Fibroblast of lung (primary cell): ENCODE results near the gene HPN. TPM values are rescaled to one million over a fixed set of nuclear protein-coding genes. Genes with fewer than 3 reads are reported as not detected.

ENCODE experiments used
- DNase-seq, 2 donors: peaks; one replicate each; pipeline versions ENCODE4 v3.0.0 to v3.0.0-alpha.2; 2010; ENCODE audit warnings: low read depth in 2 of 2
- H2AFZ ChIP-seq: 2 replicates; pipeline ENCODE4 v1.5.1; 2012; ENCODE audit warnings: low read length, control low read depth, inconsistent platforms
- H3K27ac ChIP-seq: 2 replicates; pipeline ENCODE4 v1.5.1; 2011; ENCODE audit warnings: low read length, control low read depth; ENCODE audit not compliant: insufficient read depth
- H3K27me3 ChIP-seq: 2 replicates; pipeline ENCODE4 v1.5.1; 2011; ENCODE audit warnings: mild to moderate bottlenecking, low read length; ENCODE audit not compliant: control insufficient read depth, insufficient read depth
- H3K36me3 ChIP-seq: 2 replicates; pipeline ENCODE4 v1.5.1; 2011; ENCODE audit warnings: low read length; ENCODE audit not compliant: control insufficient read depth, insufficient read depth
- H3K4me1 ChIP-seq: 2 replicates; pipeline ENCODE4 v1.5.1; 2011; ENCODE audit warnings: low read length; ENCODE audit not compliant: control insufficient read depth, insufficient read depth; ENCODE audit errors: extremely low read depth
- H3K4me2 ChIP-seq: 2 replicates; pipeline ENCODE4 v1.5.1; 2011; ENCODE audit warnings: low read length, control low read depth; ENCODE audit not compliant: insufficient read depth; ENCODE audit errors: extremely low read depth
- H3K4me3 ChIP-seq, 4 experiments: fragments of 200-600 bp in 1 of 4; sonication (generic) in 1 of 4; replicated peaks in 1 of 4; 2 replicates each; pipeline ENCODE4 v1.5.1; 2011 to 2016; ENCODE audit warnings: low read length in 4 of 4, low read depth in 3 of 4, mild to moderate bottlenecking in 3 of 4, control low read depth in 2 of 4, inconsistent platforms in 1 of 4, mixed read lengths in 1 of 4; ENCODE audit not compliant: insufficient read depth in 1 of 4; ENCODE audit errors: control extremely low read depth in 1 of 4
- H3K79me2 ChIP-seq: 2 replicates; pipeline ENCODE4 v1.5.1; 2012; ENCODE audit warnings: mild to moderate bottlenecking, low read length, inconsistent platforms; ENCODE audit not compliant: control insufficient read depth, insufficient read depth
- H3K9ac ChIP-seq: 2 replicates; pipeline ENCODE4 v1.5.1; 2011; ENCODE audit warnings: mild to moderate bottlenecking, low read length, control low read depth; ENCODE audit not compliant: insufficient read depth
- H3K9me3 ChIP-seq: 2 replicates; pipeline ENCODE4 v1.5.1; 2012; ENCODE audit warnings: low read depth, low read length; ENCODE audit not compliant: control insufficient read depth, insufficient read depth
- H4K20me1 ChIP-seq: 2 replicates; pipeline ENCODE4 v1.5.1; 2011; ENCODE audit warnings: low read length; ENCODE audit not compliant: control insufficient read depth, insufficient read depth; ENCODE audit errors: extremely low read depth
- CTCF ChIP-seq, 2 donors: IDR thresholded peaks in 1 of 2; conservative IDR thresholded peaks in 1 of 2; 1 replicate in 1 of 2; 2 replicates in 1 of 2; pipeline ENCODE4 v1.5.1; 2011 to 2012; ENCODE audit warnings: low read length in 2 of 2, control low read depth in 1 of 2, inconsistent platforms in 1 of 2, low read depth in 1 of 2, mild to moderate bottlenecking in 1 of 2
- EZH2 ChIP-seq: IDR thresholded peaks from 2 replicates; pipeline ENCODE4 v1.5.1; 2012; ENCODE audit warnings: low read length, control low read depth, mild to moderate bottlenecking; ENCODE audit errors: missing control alignments
- polyA plus RNA-seq, 2 donors: library from polyadenylated mRNA; depleted of rRNA in 1 of 2; stranded (reverse) in 1 of 2; unstranded in 1 of 2; fragments of >200 nt; gene quantifications; 2 replicates each; pipeline ENCODE4 v1.2.1, GENCODE V29; 2011 to 2012; ENCODE audit warnings: missing spikeins in 1 of 2
- total RNA-seq: library from RNA; depleted of rRNA; stranded (reverse); fragments of >200 nt; gene quantifications from 2 replicates; pipeline ENCODE4 v1.2.1, GENCODE V29; 2014

Gene HPN
- total and polyA plus RNA-seq, 2 donors (not counting 1 experiment from before 2014, with no cell fraction given), result 0.33 TPM; not detected in 1

- H3K9me3 ChIP-seq, result no peaks in the 10 kb centered on the region
- no peak overlapping the region for H2AFZ ChIP-seq
- no peak for TF ChIP-seq CTCF (conservative IDR thresholded peaks at IDR 0.05 in 1 of 2, IDR thresholded peaks at IDR 0.05 in 1 of 2; ENCODE audit: low read depth in 1 of 2, low read length in 2 of 2)
- no peak for TF ChIP-seq EZH2
- H3K9ac ChIP-seq, result no peak overlapping the region
- no peaks in the 10 kb centered on the region for H3K4me1 ChIP-seq
- H3K4me2 ChIP-seq, result no peak overlapping the region
- H3K4me3 ChIP-seq, result no peak overlapping the region
- no peaks in the 10 kb centered on the region for H3K36me3 ChIP-seq
- no peaks in the 10 kb centered on the region for H4K20me1 ChIP-seq
- no peaks in the 10 kb centered on the region for H3K79me2 ChIP-seq
- no peaks in the 10 kb centered on the region for H3K27me3 ChIP-seq
- no peak for DNase-seq
- H3K27ac ChIP-seq, result no peak overlapping the region
Measured at GRCh38 chr19:35105411-35106290, 64.1 kb downstream of the HPN start.

- TF ChIP-seq EZH2 (no peak), CTCF (conservative IDR thresholded peaks at IDR 0.05 in 1 of 2, IDR thresholded peaks at IDR 0.05 in 1 of 2; ENCODE audit: low read depth in 1 of 2, low read length in 2 of 2) (no peak)
- Histone ChIP-seq H3K4me1 (no peaks in the 10 kb centered on the region), H3K36me3 (no peaks in the 10 kb centered on the region), H3K9ac (no peak overlapping the region), H3K9me3 (no peaks in the 10 kb centered on the region), H3K4me3 (no peak overlapping the region), H4K20me1 (no peaks in the 10 kb centered on the region), H3K4me2 (no peak overlapping the region), H3K27me3 (no peaks in the 10 kb centered on the region), H3K27ac (no peak overlapping the region), H3K79me2 (no peaks in the 10 kb centered on the region), H2AFZ (no peak overlapping the region)
- no peak for DNase-seq
Measured at GRCh38 chr19:35106291-35106583, 64.7 kb downstream of the HPN start.

DNA sequence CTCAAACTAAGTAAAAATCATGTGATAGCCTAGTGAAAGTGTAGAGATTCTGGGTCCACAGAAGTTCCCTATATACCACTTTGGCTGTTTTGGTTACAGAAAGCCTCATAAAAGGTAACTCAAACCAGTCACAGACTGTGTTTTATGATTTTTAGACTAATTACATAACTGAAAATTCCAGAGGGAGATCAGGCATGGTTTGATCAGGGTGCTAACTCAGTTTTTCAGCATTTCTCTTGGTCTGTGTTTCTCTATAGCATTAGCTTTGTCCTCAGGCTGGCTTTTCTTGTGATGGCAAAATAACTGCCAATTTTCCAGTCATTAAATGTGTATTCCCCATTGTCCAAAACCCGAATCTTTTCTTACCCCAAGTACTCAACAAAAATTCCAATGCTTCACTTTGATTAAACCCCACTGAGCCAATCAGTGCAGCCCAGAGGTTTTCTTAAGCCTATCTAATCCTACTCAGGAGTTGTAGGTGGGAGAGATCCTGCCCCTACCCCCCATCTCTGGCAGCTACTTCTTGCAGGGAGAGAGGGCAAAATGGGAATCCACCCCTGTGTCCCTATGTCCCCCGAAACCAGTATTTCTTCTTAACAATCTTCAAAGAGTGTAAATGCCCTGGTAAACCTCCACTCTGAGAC lies 65.5 kb downstream of the HPN start:
- Histone ChIP-seq H3K36me3 (no peaks in the 10 kb centered on the region), H3K27me3 (no peaks in the 10 kb centered on the region), H3K4me2 (no peak overlapping the region), H3K9ac (no peak overlapping the region), H3K4me1 (no peaks in the 10 kb centered on the region), H3K27ac (no peak overlapping the region), H3K4me3 (no peak overlapping the region), H3K9me3 (no peaks in the 10 kb centered on the region), H3K79me2 (no peaks in the 10 kb centered on the region), H2AFZ (no peak overlapping the region), H4K20me1 (no peaks in the 10 kb centered on the region)
- no peak for TF ChIP-seq CTCF (conservative IDR thresholded peaks at IDR 0.05 in 1 of 2, IDR thresholded peaks at IDR 0.05 in 1 of 2; ENCODE audit: low read depth in 1 of 2, low read length in 2 of 2)
- TF ChIP-seq EZH2, result no peak
- DNase-seq, result no peak
